Neuronal stem cell (in vitro differentiated cells): ENCODE results near the gene OIT3. TPM values are rescaled to one million over a fixed set of nuclear protein-coding genes. Genes with fewer than 3 reads are reported as not detected.

ENCODE experiments used
- DNase-seq: peaks from one replicate; pipeline ENCODE4 v3.0.0-alpha.2; 2013; ENCODE audit warnings: low spot score
- H2AFZ ChIP-seq: one replicate; pipeline ENCODE4 v1.6.1; 2013; ENCODE audit warnings: mild to moderate bottlenecking, low read length, inconsistent platforms
- H2AK5ac ChIP-seq: 2 replicates; pipeline ENCODE4 v1.6.1; 2013; ENCODE audit warnings: low read depth, mild to moderate bottlenecking, inconsistent platforms, low read length, moderate library complexity, mixed read lengths
- H2BK120ac ChIP-seq: 2 replicates; pipeline ENCODE4 v1.6.1; 2013; ENCODE audit warnings: low read depth, mild to moderate bottlenecking, inconsistent platforms, low read length, moderate library complexity, mixed read lengths
- H2BK12ac ChIP-seq: one replicate; pipeline ENCODE4 v1.6.1; 2013; ENCODE audit warnings: low read length, inconsistent platforms
- H2BK15ac ChIP-seq: 2 replicates; pipeline ENCODE4 v1.6.1; 2013; ENCODE audit warnings: mild to moderate bottlenecking, low read length, inconsistent platforms, mixed read lengths
- H2BK5ac ChIP-seq: one replicate; pipeline ENCODE4 v1.6.1; 2013; ENCODE audit warnings: inconsistent platforms, mild to moderate bottlenecking, low read length, moderate library complexity
- H3K14ac ChIP-seq: one replicate; pipeline ENCODE4 v1.6.1; 2013; ENCODE audit warnings: low read length, inconsistent platforms
- H3K18ac ChIP-seq: 2 replicates; pipeline ENCODE4 v1.6.1; 2013; ENCODE audit warnings: low read length, inconsistent platforms
- H3K23ac ChIP-seq: 2 replicates; pipeline ENCODE4 v1.6.1; 2013; ENCODE audit warnings: low read depth, mild to moderate bottlenecking, mixed read lengths, low read length, inconsistent platforms; ENCODE audit not compliant: poor library complexity
- H3K27ac ChIP-seq: replicated peaks from 3 replicates; pipeline ENCODE4 v1.5.1; 2013; ENCODE audit warnings: low read length, inconsistent platforms
- H3K27me3 ChIP-seq, 3 experiments: 2 replicates each; pipeline ENCODE4 v1.6.1; 2013; ENCODE audit warnings: low read length in 3 of 3, mild to moderate bottlenecking in 2 of 3, inconsistent platforms in 1 of 3, low read depth in 1 of 3, mixed read lengths in 1 of 3, moderate library complexity in 1 of 3; ENCODE audit not compliant: control insufficient read depth in 3 of 3, insufficient read depth in 3 of 3
- H3K36me3 ChIP-seq, 2 donors: replicated peaks in 1 of 2; 2 replicates each; pipeline ENCODE4 v1.6.1; 2013; ENCODE audit warnings: low read length in 2 of 2; ENCODE audit not compliant: control insufficient read depth in 2 of 2, insufficient read depth in 2 of 2
- H3K4ac ChIP-seq: 2 replicates; pipeline ENCODE4 v1.6.1; 2013; ENCODE audit warnings: inconsistent platforms, mild to moderate bottlenecking, low read length, moderate library complexity
- H3K4me1 ChIP-seq, 2 donors: 1 replicate in 1 of 2; 2 replicates in 1 of 2; pipeline ENCODE4 v1.6.1; 2013; ENCODE audit warnings: low read length in 2 of 2, low read depth in 1 of 2; ENCODE audit not compliant: control insufficient read depth in 2 of 2, insufficient read depth in 1 of 2
- H3K4me2 ChIP-seq: one replicate; pipeline ENCODE4 v1.6.1; 2013; ENCODE audit warnings: mild to moderate bottlenecking, low read length, inconsistent platforms; ENCODE audit not compliant: insufficient read depth, poor library complexity, severe bottlenecking
- H3K4me3 ChIP-seq, 2 donors: 2 replicates each; pipeline ENCODE4 v1.5.1; 2013; ENCODE audit warnings: low read length in 2 of 2, mild to moderate bottlenecking in 2 of 2, inconsistent platforms in 1 of 2, moderate library complexity in 1 of 2
- H3K79me1 ChIP-seq: one replicate; pipeline ENCODE4 v1.6.1; 2013; ENCODE audit warnings: low read depth, mild to moderate bottlenecking, inconsistent platforms, low read length, moderate library complexity
- H3K9ac ChIP-seq: one replicate; pipeline ENCODE4 v1.6.1; 2013; ENCODE audit warnings: mild to moderate bottlenecking, low read depth, low read length, inconsistent platforms; ENCODE audit not compliant: poor library complexity
- H3K9me3 ChIP-seq, 2 donors: replicated peaks in 1 of 2; 2 replicates each; pipeline versions ENCODE3 to v1.6.1; 2013; ENCODE audit warnings: low read length in 2 of 2, mild to moderate bottlenecking in 2 of 2, inconsistent platforms in 1 of 2, low read depth in 1 of 2, mixed read lengths in 1 of 2, moderate library complexity in 1 of 2; ENCODE audit not compliant: control insufficient read depth in 2 of 2, insufficient read depth in 1 of 2
- H4K8ac ChIP-seq: one replicate; pipeline ENCODE4 v1.6.1; 2013; ENCODE audit warnings: low read depth, mild to moderate bottlenecking, inconsistent platforms, low read length, moderate library complexity
- H4K91ac ChIP-seq: one replicate; pipeline ENCODE4 v1.6.1; 2013; ENCODE audit warnings: low read length, low read depth, mild to moderate bottlenecking, inconsistent platforms; ENCODE audit not compliant: poor library complexity
- WGBS, 2 donors: extraction: QIAGEN DNeasy Blood & Tissue Kit; methylation state at CpG; one replicate each; pipeline ENCODE4 v1.1.7; 2013; ENCODE audit warnings: missing lambda C conversion rate in 2 of 2, mixed read lengths in 1 of 2; ENCODE audit not compliant: insufficient read length in 2 of 2, insufficient replicate concordance in 1 of 2; ENCODE audit errors: extremely low coverage in 2 of 2; 5-methylcytosine and 5-hydroxymethylcytosine counted together
- polyA plus RNA-seq, 2 experiments: library from polyadenylated mRNA; stranded (reverse); fragments of 200-250 nt; gene quantifications; one replicate each; pipeline ENCODE4 v1.2.3, GENCODE V29; 2013

The OIT3 gene
- 0.03 TPM for polyA plus RNA-seq (2013, experiment 1 of 2)
- polyA plus RNA-seq (2013, experiment 2 of 2) = not detected

DNA sequence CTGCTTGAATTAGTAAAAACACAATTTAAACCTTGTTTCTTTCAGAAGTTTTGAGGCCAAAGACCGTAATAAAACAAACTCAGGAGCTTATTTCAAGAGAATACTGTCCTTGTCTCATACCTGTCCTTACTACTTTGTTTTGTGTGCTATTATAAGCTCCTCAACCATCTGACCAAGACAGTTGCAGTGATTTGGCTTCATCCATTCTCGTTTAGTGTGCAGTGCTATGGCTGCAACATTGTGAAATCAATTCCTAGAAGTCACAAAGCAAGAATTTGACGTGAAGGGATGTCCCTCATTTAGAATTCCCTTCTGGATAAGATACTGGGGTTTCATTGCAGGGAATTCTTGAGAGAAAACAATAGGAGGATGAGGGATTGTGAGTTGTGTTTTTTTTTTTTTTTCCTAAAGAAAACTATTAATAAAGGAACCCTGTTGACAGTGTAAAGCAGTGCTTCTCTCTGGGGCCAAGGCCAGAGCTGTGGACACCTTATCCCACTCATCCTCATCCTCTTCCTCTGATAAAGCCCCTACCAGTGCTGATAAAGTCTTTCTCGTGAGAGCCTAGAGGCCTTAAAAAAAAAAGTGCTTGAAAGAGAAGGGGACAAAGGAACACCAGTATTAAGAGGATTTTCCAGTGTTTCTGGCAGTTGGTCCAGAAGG, at the start of gene OIT3:
Gene OIT3, plus strand, starts transcription at position 604 of the 663 bp plus-strand sequence. CDS start 60 bp downstream, outside the sequence.
- H3K36me3 ChIP-seq = peaks cover 0 to 3% of the 10 kb centered on the region in 2 donors

DNA sequence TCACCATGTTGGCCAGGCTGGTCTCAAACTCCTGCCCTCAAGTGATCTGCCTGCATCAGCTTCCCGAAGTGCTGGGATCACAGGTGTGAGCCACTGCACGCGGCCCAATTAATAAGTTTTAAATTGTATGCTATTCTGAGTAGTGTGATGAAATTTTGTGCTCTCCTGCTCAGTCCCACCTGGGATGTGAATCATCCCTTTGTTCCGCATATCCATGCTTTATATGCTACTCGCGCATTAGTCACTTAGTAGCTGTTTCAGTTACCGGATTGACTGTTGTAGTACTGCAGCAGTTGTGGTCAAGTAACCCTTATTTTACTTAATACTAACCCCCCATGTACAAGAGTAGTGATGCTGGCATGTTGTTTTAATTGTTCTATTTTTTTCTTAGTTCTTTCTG, 47.3 kb upstream of the OIT3 start:
- Histone ChIP-seq H3K4me2 (no peak overlapping the region), H3K79me1 (no peaks in the 10 kb centered on the region), H2AK5ac (no peak overlapping the region), H2AFZ (no peak overlapping the region), H3K23ac (no peak overlapping the region), H4K8ac (no peak overlapping the region), H3K9ac (no peak overlapping the region), H3K27ac (no peak overlapping the region), H3K27me3 (no peaks in the 10 kb centered on the region), H3K36me3 (no peaks in the 10 kb centered on the region), H3K14ac (no peak overlapping the region), H3K4ac (no peak overlapping the region), H2BK120ac (no peak overlapping the region), H4K91ac (no peak overlapping the region), H2BK5ac (no peak overlapping the region), H2BK12ac (no peak overlapping the region), H3K4me3 (no peak overlapping the region), H2BK15ac (no peak overlapping the region), H3K4me1 (no peaks in the 10 kb centered on the region), H3K9me3 (peaks cover 0 to 3% of the 10 kb centered on the region in 2 donors), H3K18ac (no peak overlapping the region)
- WGBS, 2 donors = no CpG with 5 or more reads among the region's 7 CpGs
- no peak for DNase-seq

More for the DNA sequence above, at the start of gene OIT3:
- Histone ChIP-seq H4K8ac (no peak within 1 kb of the TSS), H2AFZ (peak within 1 kb of the TSS; percentile 1), H3K4ac (no peak within 1 kb of the TSS), H3K9ac (no peak within 1 kb of the TSS), H2BK120ac (no peak within 1 kb of the TSS), H3K79me1 (no peaks in the 10 kb centered on the region), H3K9me3 (no peaks in the 10 kb centered on the region), H3K4me1 (peaks cover 0 to 2% of the 10 kb centered on the region in 2 donors), H3K23ac (no peak within 1 kb of the TSS), H3K4me2 (no peak within 1 kb of the TSS), H3K4me3 (no peak within 1 kb of the TSS), H4K91ac (no peak within 1 kb of the TSS), H3K14ac (no peak within 1 kb of the TSS), H3K27me3 (peaks cover 0 to 5% (median 0%) of the 10 kb centered on the region in 3 experiments), H2BK15ac (no peak within 1 kb of the TSS), H2AK5ac (no peak within 1 kb of the TSS), H2BK12ac (no peak within 1 kb of the TSS), H3K27ac (no peak within 1 kb of the TSS), H2BK5ac (no peak within 1 kb of the TSS), H3K18ac (no peak within 1 kb of the TSS)
- DNase-seq = no peak
- no CpG with 5 or more reads among the region's 4 CpGs for WGBS, 2 donors

DNA sequence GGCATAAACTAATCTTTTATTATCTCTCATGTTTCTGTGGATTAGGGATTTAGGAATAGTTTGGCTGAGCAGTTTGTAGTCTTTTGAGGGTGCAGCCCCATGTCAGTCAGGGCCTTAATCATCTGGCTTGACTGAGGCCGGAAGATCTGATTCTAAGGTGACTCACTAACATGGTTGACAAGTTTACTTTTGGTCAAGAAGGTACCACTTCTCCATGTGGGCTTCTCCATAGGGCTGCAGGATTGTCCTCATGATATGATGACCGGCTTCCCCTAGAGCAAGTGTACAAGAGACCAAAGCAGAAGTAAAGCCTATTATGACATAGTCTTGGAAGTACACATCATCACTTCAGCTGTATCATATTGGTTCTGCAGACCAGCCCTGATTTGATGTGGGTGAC, 45.9 kb upstream of the OIT3 start:
- H2AFZ ChIP-seq = no peak overlapping the region
- no peak overlapping the region for H3K27ac ChIP-seq
- H4K91ac ChIP-seq = no peak overlapping the region
- no peak overlapping the region for H2AK5ac ChIP-seq
- H3K4me3 ChIP-seq = no peak overlapping the region
- no peaks in the 10 kb centered on the region for H3K36me3 ChIP-seq
- H3K18ac ChIP-seq = no peak overlapping the region
- no peaks in the 10 kb centered on the region for H3K27me3 ChIP-seq
- H3K79me1 ChIP-seq = no peaks in the 10 kb centered on the region
- H4K8ac ChIP-seq = no peak overlapping the region
- WGBS, 2 donors = no CpG with 5 or more reads among the region's 2 CpGs
- no peak for DNase-seq
- no peak overlapping the region for H3K14ac ChIP-seq
- H3K4me2 ChIP-seq = no peak overlapping the region
- H3K9ac ChIP-seq = no peak overlapping the region
- no peak overlapping the region for H2BK5ac ChIP-seq
- H3K9me3 ChIP-seq = peaks cover 0 to 12% of the 10 kb centered on the region in 2 donors
- no peak overlapping the region for H3K23ac ChIP-seq
- no peak overlapping the region for H3K4ac ChIP-seq
- H2BK120ac ChIP-seq = no peak overlapping the region
- H2BK15ac ChIP-seq = no peak overlapping the region
- H2BK12ac ChIP-seq = no peak overlapping the region
- no peaks in the 10 kb centered on the region for H3K4me1 ChIP-seq

DNA sequence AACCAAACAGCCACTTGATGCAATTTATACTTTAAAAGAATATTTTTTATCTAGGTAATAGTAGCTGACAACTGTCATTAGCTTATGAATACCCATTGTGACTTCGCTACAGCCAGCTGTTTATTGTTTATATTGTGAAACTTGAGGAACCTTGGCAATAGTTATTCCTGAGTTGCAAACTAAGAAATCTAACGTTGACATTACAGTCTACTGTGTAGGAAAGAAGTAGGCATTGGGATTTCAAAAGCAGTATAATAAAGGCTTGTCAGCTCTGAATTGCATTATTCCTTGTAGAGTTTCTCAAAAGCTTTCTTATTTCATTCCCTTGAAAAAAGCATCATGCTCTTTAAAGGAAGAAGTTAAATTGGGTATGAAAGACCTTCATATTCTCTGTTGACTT, 42.7 kb upstream of the OIT3 start:
- H2BK120ac ChIP-seq = no peak overlapping the region
- no peaks in the 10 kb centered on the region for H3K27me3 ChIP-seq
- H2BK15ac ChIP-seq = no peak overlapping the region
- H2AK5ac ChIP-seq = no peak overlapping the region
- no peak overlapping the region for H3K27ac ChIP-seq
- no peak overlapping the region for H3K18ac ChIP-seq
- no peak overlapping the region for H2BK5ac ChIP-seq
- no CpG with 5 or more reads among the region's 2 CpGs for WGBS, 2 donors
- no peak overlapping the region for H2AFZ ChIP-seq
- no peak overlapping the region for H3K4me2 ChIP-seq
- no peak overlapping the region for H4K8ac ChIP-seq
- H3K4ac ChIP-seq = no peak overlapping the region
- DNase-seq = no peak
- no peak overlapping the region for H3K23ac ChIP-seq
- H3K79me1 ChIP-seq = no peaks in the 10 kb centered on the region
- H3K36me3 ChIP-seq = no peaks in the 10 kb centered on the region
- no peak overlapping the region for H3K9ac ChIP-seq
- H4K91ac ChIP-seq = no peak overlapping the region
- H3K4me3 ChIP-seq = no peak overlapping the region
- no peak overlapping the region for H2BK12ac ChIP-seq
- H3K14ac ChIP-seq = no peak overlapping the region
- H3K4me1 ChIP-seq = no peaks in the 10 kb centered on the region
- H3K9me3 ChIP-seq = peaks cover 0 to 12% of the 10 kb centered on the region in 2 donors
